ENCODE results near the gene EXOSC6.
A peak's percentile ranks its signal among the peaks of the same experiment; 100 is the strongest.
"Not testable (repeated sequence)": the region's sequence is repeated elsewhere in the genome, so short reads cannot be mapped to it uniquely, and the experiment has no call there.

EXOSC6 gene

GRCh38 chr16:70269471-70269870 lies 17.7 kb upstream of the EXOSC6 start:
- H3K9me3 Mint-ChIP-seq, result no peaks in the 10 kb centered on the region
- ATAC-seq (ENCODE audit: low read depth), result no peak
- no peaks in the 10 kb centered on the region for H3K4me1 Mint-ChIP-seq
- H3K27me3 Mint-ChIP-seq, result no peaks in the 10 kb centered on the region
- no peak for DNase-seq (ENCODE audit: low spot score in 2 of 2)
- H3K27ac Mint-ChIP-seq, result no peak overlapping the region
- peaks cover 26% of the 10 kb centered on the region for H3K36me3 Mint-ChIP-seq
- no peak overlapping the region for H3K4me3 Mint-ChIP-seq

GRCh38 chr16:70267922-70268321 lies 16.2 kb upstream of the EXOSC6 start:
- H3K9me3 Mint-ChIP-seq; H3K4me3 Mint-ChIP-seq; H3K4me1 Mint-ChIP-seq; DNase-seq (ENCODE audit: low spot score in 2 of 2); ATAC-seq (ENCODE audit: low read depth); H3K27ac Mint-ChIP-seq; H3K27me3 Mint-ChIP-seq: not testable (repeated sequence)
- peaks cover 26% of the 10 kb centered on the region for H3K36me3 Mint-ChIP-seq

- DNase-seq (ENCODE audit: low spot score in 2 of 2), result no peak
- peaks cover 26% of the 10 kb centered on the region for H3K36me3 Mint-ChIP-seq
- no peak for ATAC-seq (ENCODE audit: low read depth)
- no peaks in the 10 kb centered on the region for H3K9me3 Mint-ChIP-seq
- no peaks in the 10 kb centered on the region for H3K4me1 Mint-ChIP-seq
- H3K4me3 Mint-ChIP-seq, result no peak overlapping the region
- H3K27ac Mint-ChIP-seq, result no peak overlapping the region
- H3K27me3 Mint-ChIP-seq, result no peaks in the 10 kb centered on the region
Observed at GRCh38 chr16:70267516-70267915, 15.8 kb upstream of the EXOSC6 start.

- not testable (repeated sequence) for H3K27me3 Mint-ChIP-seq; H3K4me3 Mint-ChIP-seq; H3K4me1 Mint-ChIP-seq; H3K9me3 Mint-ChIP-seq; DNase-seq (ENCODE audit: low spot score in 2 of 2); ATAC-seq (ENCODE audit: low read depth)
- Mint-ChIP-seq H3K27ac (peak overlapping the region; percentile 45), H3K36me3 (peaks cover 19% of the 10 kb centered on the region)
Observed at GRCh38 chr16:70259903-70260302, 8.2 kb upstream of the EXOSC6 start.

- Mint-ChIP-seq H3K27me3 (no peaks in the 10 kb centered on the region), H3K36me3 (peaks cover 18% of the 10 kb centered on the region)
Observed at GRCh38 chr16:70258946-70259345, 7.2 kb upstream of the EXOSC6 start.

GRCh38 chr16:70258065-70258464 lies 6.3 kb upstream of the EXOSC6 start:
- Mint-ChIP-seq H3K4me1 (no peaks in the 10 kb centered on the region), H3K27me3 (no peaks in the 10 kb centered on the region), H3K9me3 (no peaks in the 10 kb centered on the region), H3K27ac (no peak overlapping the region), H3K4me3 (no peak overlapping the region), H3K36me3 (peaks cover 18% of the 10 kb centered on the region)
- ATAC-seq (ENCODE audit: low read depth) (no peak), DNase-seq (ENCODE audit: low spot score in 2 of 2) (no peak)

More at GRCh38 chr16:70258946-70259345, 7.2 kb upstream of the EXOSC6 start:
- ATAC-seq (ENCODE audit: low read depth) (no peak), DNase-seq (ENCODE audit: low spot score in 2 of 2) (no peak)
- no peaks in the 10 kb centered on the region for H3K4me1 Mint-ChIP-seq
- no peak overlapping the region for H3K27ac Mint-ChIP-seq
- no peak overlapping the region for H3K4me3 Mint-ChIP-seq
- H3K9me3 Mint-ChIP-seq, result no peaks in the 10 kb centered on the region

- Mint-ChIP-seq H3K4me1 (no peaks in the 10 kb centered on the region), H3K27me3 (no peaks in the 10 kb centered on the region), H3K36me3 (peaks cover 16% of the 10 kb centered on the region), H3K27ac (no peak overlapping the region), H3K4me3 (no peak overlapping the region), H3K9me3 (no peaks in the 10 kb centered on the region)
- ATAC-seq (ENCODE audit: low read depth) (no peak), DNase-seq (ENCODE audit: low spot score in 2 of 2) (no peak)
Observed at GRCh38 chr16:70257391-70257790, 5.7 kb upstream of the EXOSC6 start.

- H3K36me3 Mint-ChIP-seq, result peaks cover 11% of the 10 kb centered on the region
- H3K27ac Mint-ChIP-seq, result no peak overlapping the region
- no peak for DNase-seq (ENCODE audit: low spot score in 2 of 2)
- no peaks in the 10 kb centered on the region for H3K27me3 Mint-ChIP-seq
- H3K9me3 Mint-ChIP-seq, result no peaks in the 10 kb centered on the region
- ATAC-seq (ENCODE audit: low read depth), result no peak
- H3K4me1 Mint-ChIP-seq, result no peaks in the 10 kb centered on the region
- H3K4me3 Mint-ChIP-seq, result no peak overlapping the region
Observed at GRCh38 chr16:70255574-70255973, 3.8 kb upstream of the EXOSC6 start.

GRCh38 chr16:70254965-70255286 lies 3.2 kb upstream of the EXOSC6 start:
- Mint-ChIP-seq H3K36me3 (peaks cover 9% of the 10 kb centered on the region), H3K27ac (no peak overlapping the region), H3K9me3 (no peaks in the 10 kb centered on the region), H3K27me3 (no peaks in the 10 kb centered on the region), H3K4me1 (peaks cover 3% of the 10 kb centered on the region), H3K4me3 (no peak overlapping the region)
- DNase-seq (ENCODE audit: low spot score in 2 of 2), result no peak
- no peak for ATAC-seq (ENCODE audit: low read depth)

GRCh38 chr16:70254180-70254964 lies 2.6 kb upstream of the EXOSC6 start:
- Mint-ChIP-seq H3K4me3 (no peak overlapping the region), H3K27ac (no peak overlapping the region), H3K9me3 (no peaks in the 10 kb centered on the region), H3K4me1 (peaks cover 5% of the 10 kb centered on the region), H3K36me3 (peaks cover 8% of the 10 kb centered on the region), H3K27me3 (no peaks in the 10 kb centered on the region)
- ATAC-seq (ENCODE audit: low read depth), result no peak
- no peak for DNase-seq (ENCODE audit: low spot score in 2 of 2)

- H3K4me3 Mint-ChIP-seq, result no peak overlapping the region
- ATAC-seq (ENCODE audit: low read depth) (no peak), DNase-seq (ENCODE audit: low spot score in 2 of 2) (peak in 1 of 2 donors; percentile 21)
- H3K27ac Mint-ChIP-seq, result no peak overlapping the region
- peaks cover 1% of the 10 kb centered on the region for H3K36me3 Mint-ChIP-seq
- no peaks in the 10 kb centered on the region for H3K9me3 Mint-ChIP-seq
- H3K27me3 Mint-ChIP-seq, result no peaks in the 10 kb centered on the region
- peaks cover 8% of the 10 kb centered on the region for H3K4me1 Mint-ChIP-seq
Observed at GRCh38 chr16:70253291-70254106, 1.8 kb upstream of the EXOSC6 start.

- no peak overlapping the region for H3K4me3 Mint-ChIP-seq
- ATAC-seq (ENCODE audit: low read depth) (no peak), DNase-seq (ENCODE audit: low spot score in 2 of 2) (no peak)
- H3K27me3 Mint-ChIP-seq, result no peaks in the 10 kb centered on the region
- peaks cover 8% of the 10 kb centered on the region for H3K4me1 Mint-ChIP-seq
- no peaks in the 10 kb centered on the region for H3K36me3 Mint-ChIP-seq
- H3K27ac Mint-ChIP-seq, result no peak overlapping the region
- H3K9me3 Mint-ChIP-seq, result no peaks in the 10 kb centered on the region
Observed at GRCh38 chr16:70252355-70252988, 732 bp upstream of the EXOSC6 start.

GRCh38 chr16:70250748-70251628 lies 752 bp downstream of the EXOSC6 start:
- DNase-seq (ENCODE audit: low spot score in 2 of 2), result no peak
- peak; percentile 48 for ATAC-seq (ENCODE audit: low read depth)
- H3K4me1 Mint-ChIP-seq, result peaks cover 8% of the 10 kb centered on the region
- no peaks in the 10 kb centered on the region for H3K9me3 Mint-ChIP-seq
- H3K36me3 Mint-ChIP-seq, result no peaks in the 10 kb centered on the region
- H3K4me3 Mint-ChIP-seq, result peak overlapping the region; percentile 69
- H3K27me3 Mint-ChIP-seq, result no peaks in the 10 kb centered on the region
- peak overlapping the region; percentile 40 for H3K27ac Mint-ChIP-seq
